Measurements from ENCODE around the gene ADK.

DNA sequence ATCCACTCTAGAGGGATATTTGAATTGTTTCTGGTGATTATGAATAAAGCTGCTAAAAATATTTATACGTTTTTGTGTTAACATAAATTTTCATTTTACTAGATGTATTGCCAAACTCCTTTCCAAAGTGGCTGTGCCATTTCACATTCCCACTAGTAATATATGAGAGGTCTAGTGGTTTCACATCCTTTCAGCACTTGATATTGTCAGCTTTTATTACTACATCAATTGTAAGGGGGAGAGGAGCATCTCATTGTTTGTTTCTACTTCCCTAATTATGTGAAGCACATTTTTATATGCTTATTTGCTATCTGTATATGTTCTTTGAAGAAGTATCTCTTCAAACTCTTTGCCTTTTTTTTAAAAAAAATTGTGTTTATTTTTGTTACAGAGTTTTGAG, 184.5 kb downstream of the ADK start:
- TF ChIP-seq, protein P1, sequence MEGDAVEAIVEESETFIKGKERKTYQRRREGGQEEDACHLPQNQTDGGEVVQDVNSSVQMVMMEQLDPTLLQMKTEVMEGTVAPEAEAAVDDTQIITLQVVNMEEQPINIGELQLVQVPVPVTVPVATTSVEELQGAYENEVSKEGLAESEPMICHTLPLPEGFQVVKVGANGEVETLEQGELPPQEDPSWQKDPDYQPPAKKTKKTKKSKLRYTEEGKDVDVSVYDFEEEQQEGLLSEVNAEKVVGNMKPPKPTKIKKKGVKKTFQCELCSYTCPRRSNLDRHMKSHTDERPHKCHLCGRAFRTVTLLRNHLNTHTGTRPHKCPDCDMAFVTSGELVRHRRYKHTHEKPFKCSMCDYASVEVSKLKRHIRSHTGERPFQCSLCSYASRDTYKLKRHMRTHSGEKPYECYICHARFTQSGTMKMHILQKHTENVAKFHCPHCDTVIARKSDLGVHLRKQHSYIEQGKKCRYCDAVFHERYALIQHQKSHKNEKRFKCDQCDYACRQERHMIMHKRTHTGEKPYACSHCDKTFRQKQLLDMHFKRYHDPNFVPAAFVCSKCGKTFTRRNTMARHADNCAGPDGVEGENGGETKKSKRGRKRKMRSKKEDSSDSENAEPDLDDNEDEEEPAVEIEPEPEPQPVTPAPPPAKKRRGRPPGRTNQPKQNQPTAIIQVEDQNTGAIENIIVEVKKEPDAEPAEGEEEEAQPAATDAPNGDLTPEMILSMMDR (conservative IDR thresholded peaks at IDR 0.05; ENCODE audit: low read length) = no peak
- TF ChIP-seq EZH2phosphoT487 (IDR thresholded peaks at IDR 0.05; ENCODE audit: borderline replicate concordance, low read depth, low read length) = no peak

Data from OCI-LY7 (cell line).